ENCODE measurements around the gene SLC9A9.

SLC9A9 gene

DNA sequence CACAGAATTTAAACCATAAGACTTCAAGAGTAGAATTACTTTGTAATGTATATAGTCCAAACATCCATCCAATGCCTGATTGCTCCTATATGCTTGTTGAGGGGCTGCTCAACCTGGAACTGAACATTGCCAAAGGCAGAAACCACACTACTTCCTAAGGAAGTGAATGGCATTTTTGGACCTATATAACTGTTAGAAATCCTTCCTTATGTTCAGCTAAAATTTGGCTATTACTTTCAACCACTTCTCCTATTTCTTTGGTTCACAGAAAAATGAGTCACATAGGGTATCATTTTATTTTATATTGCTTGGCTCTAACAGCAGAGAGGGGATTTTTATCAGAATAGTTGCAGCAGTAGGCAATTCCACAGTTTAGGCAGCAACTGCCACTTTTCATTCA, 342.1 kb downstream of the SLC9A9 start:
- no peak overlapping the region for H3K18ac ChIP-seq (ENCODE audit: low read length)
- no peaks in the 10 kb centered on the region for H3K36me3 ChIP-seq (ENCODE audit: control insufficient read depth in 1 of 2, insufficient read depth in 2 of 2, low read length in 2 of 2)
- H3K79me2 ChIP-seq (ENCODE audit: control insufficient read depth, insufficient read depth, low read length, poor library complexity): no peaks in the 10 kb centered on the region
- no peak for DNase-seq
- no peak overlapping the region for H3K27ac ChIP-seq (ENCODE audit: low read depth, low read length)
- no peaks in the 10 kb centered on the region for H3K9me3 ChIP-seq (ENCODE audit: insufficient read depth, low read depth, low read length)
- no peak overlapping the region for H4K8ac ChIP-seq (ENCODE audit: low read depth, low read length)
- no peaks in the 10 kb centered on the region for H3K79me1 ChIP-seq (ENCODE audit: low read length)
- no peak overlapping the region for H2BK12ac ChIP-seq (ENCODE audit: low read length)
- no peak overlapping the region for H2AK5ac ChIP-seq (ENCODE audit: low read length)
- no peak overlapping the region for H3K23ac ChIP-seq (ENCODE audit: low read length)
- H2BK120ac ChIP-seq (ENCODE audit: insufficient read depth, low read length, poor library complexity): no peak overlapping the region
- no peak overlapping the region for H3K4ac ChIP-seq (ENCODE audit: low read depth, low read length)
- no peak overlapping the region for H2BK5ac ChIP-seq (ENCODE audit: low read depth, low read length, poor library complexity)
- no peaks in the 10 kb centered on the region for H3K27me3 ChIP-seq (ENCODE audit: insufficient read depth, low read length)
- no peak overlapping the region for H2AFZ ChIP-seq (ENCODE audit: insufficient read depth, low read length, poor library complexity)
- H3K4me2 ChIP-seq (ENCODE audit: low read length): no peak overlapping the region
- no peak overlapping the region for H4K12ac ChIP-seq (ENCODE audit: low read depth, low read length)
- H3K9ac ChIP-seq (ENCODE audit: low read length): no peak overlapping the region
- no peak overlapping the region for H3K14ac ChIP-seq (ENCODE audit: low read length)
- no peak overlapping the region for H3K4me3 ChIP-seq (ENCODE audit: low read depth, low read length)
- no peaks in the 10 kb centered on the region for H3K4me1 ChIP-seq (ENCODE audit: control insufficient read depth in 1 of 2, insufficient read depth in 2 of 2, low read length in 2 of 2)
- no peak overlapping the region for H4K91ac ChIP-seq (ENCODE audit: low read depth, low read length)

DNA sequence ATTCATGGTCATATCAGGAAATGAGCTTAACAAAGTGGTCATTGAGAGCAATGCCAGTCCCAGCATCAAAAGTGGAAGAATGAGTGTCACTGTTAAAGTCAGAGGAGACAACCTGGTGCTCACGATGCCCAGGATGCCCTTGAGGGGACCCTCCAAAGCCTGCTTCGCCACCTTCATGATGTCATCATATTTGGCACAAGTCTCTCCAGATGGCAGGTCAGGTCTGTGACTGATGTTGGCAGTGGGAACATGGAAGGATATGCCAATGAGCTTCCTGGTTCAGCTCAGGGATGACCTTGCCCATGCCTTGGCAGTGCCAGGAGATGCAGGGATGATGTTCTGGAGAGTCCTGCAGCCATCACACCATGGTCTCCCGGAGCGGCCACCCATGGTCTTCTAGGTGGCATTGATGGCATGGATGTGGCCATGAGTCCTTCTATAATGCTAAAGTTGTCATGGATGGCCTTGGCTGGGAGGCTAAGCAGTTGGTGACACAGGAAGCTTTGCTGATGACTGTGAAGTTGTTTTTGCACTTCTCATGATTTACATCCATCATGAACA, 344.9 kb downstream of the SLC9A9 start:
- no peak overlapping the region for H2BK12ac ChIP-seq (ENCODE audit: low read length)
- H3K27ac ChIP-seq (ENCODE audit: low read depth, low read length): no peak overlapping the region
- no peak overlapping the region for H2BK120ac ChIP-seq (ENCODE audit: insufficient read depth, low read length, poor library complexity)
- no peak overlapping the region for H4K12ac ChIP-seq (ENCODE audit: low read depth, low read length)
- H3K4me2 ChIP-seq (ENCODE audit: low read length): no peak overlapping the region
- no peak overlapping the region for H3K4me3 ChIP-seq (ENCODE audit: low read depth, low read length)
- H3K4me1 ChIP-seq (ENCODE audit: control insufficient read depth in 1 of 2, insufficient read depth in 2 of 2, low read length in 2 of 2): no peaks in the 10 kb centered on the region
- H3K36me3 ChIP-seq (ENCODE audit: control insufficient read depth in 1 of 2, insufficient read depth in 2 of 2, low read length in 2 of 2): no peaks in the 10 kb centered on the region
- H3K9me3 ChIP-seq (ENCODE audit: insufficient read depth, low read depth, low read length): no peaks in the 10 kb centered on the region
- no peak overlapping the region for H3K4ac ChIP-seq (ENCODE audit: low read depth, low read length)
- H3K79me1 ChIP-seq (ENCODE audit: low read length): no peaks in the 10 kb centered on the region
- no peak overlapping the region for H3K9ac ChIP-seq (ENCODE audit: low read length)
- no peak overlapping the region for H2AK5ac ChIP-seq (ENCODE audit: low read length)
- no peak overlapping the region for H4K8ac ChIP-seq (ENCODE audit: low read depth, low read length)
- no peak overlapping the region for H2BK5ac ChIP-seq (ENCODE audit: low read depth, low read length, poor library complexity)
- no peak overlapping the region for H3K18ac ChIP-seq (ENCODE audit: low read length)
- no peak overlapping the region for H2AFZ ChIP-seq (ENCODE audit: insufficient read depth, low read length, poor library complexity)
- H3K23ac ChIP-seq (ENCODE audit: low read length): no peak overlapping the region
- H3K14ac ChIP-seq (ENCODE audit: low read length): no peak overlapping the region
- no peaks in the 10 kb centered on the region for H3K79me2 ChIP-seq (ENCODE audit: control insufficient read depth, insufficient read depth, low read length, poor library complexity)
- DNase-seq: no peak
- H3K27me3 ChIP-seq (ENCODE audit: insufficient read depth, low read length): no peaks in the 10 kb centered on the region
- H4K91ac ChIP-seq (ENCODE audit: low read depth, low read length): no peak overlapping the region
- WGBS (ENCODE audit: extremely low coverage, insufficient coverage, insufficient read length): no CpG with 5 or more reads among the region's 4 CpGs

DNA sequence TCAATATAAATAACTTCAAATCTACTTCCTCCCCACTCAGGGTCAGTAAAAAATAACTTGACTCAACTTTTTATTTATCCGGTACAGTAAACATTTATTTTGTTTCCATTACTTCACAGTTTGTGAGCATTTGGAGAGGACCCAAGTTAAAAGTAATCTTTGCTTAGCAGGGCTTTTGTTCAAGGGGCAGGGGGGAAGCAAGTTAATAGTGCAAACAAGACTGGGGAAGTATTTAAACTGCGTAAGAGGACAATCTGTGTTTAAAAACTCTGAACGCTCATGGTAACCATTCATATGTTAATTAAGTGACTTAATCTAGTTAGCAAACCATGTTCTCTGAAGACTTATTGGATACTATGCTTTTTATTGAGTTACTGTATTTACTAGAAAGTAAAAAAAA, 346.2 kb downstream of the SLC9A9 start:
- H3K9ac ChIP-seq (ENCODE audit: low read length): no peak overlapping the region
- no peak overlapping the region for H3K27ac ChIP-seq (ENCODE audit: low read depth, low read length)
- H3K4me3 ChIP-seq (ENCODE audit: low read depth, low read length): no peak overlapping the region
- no peaks in the 10 kb centered on the region for H3K27me3 ChIP-seq (ENCODE audit: insufficient read depth, low read length)
- H3K79me2 ChIP-seq (ENCODE audit: control insufficient read depth, insufficient read depth, low read length, poor library complexity): no peaks in the 10 kb centered on the region
- no peaks in the 10 kb centered on the region for H3K4me1 ChIP-seq (ENCODE audit: control insufficient read depth in 1 of 2, insufficient read depth in 2 of 2, low read length in 2 of 2)
- WGBS (ENCODE audit: extremely low coverage, insufficient coverage, insufficient read length): no CpG with 5 or more reads among the region's 3 CpGs
- no peak for DNase-seq
- no peak overlapping the region for H2AK5ac ChIP-seq (ENCODE audit: low read length)
- H3K14ac ChIP-seq (ENCODE audit: low read length): no peak overlapping the region
- no peak overlapping the region for H2BK5ac ChIP-seq (ENCODE audit: low read depth, low read length, poor library complexity)
- H3K4ac ChIP-seq (ENCODE audit: low read depth, low read length): no peak overlapping the region
- no peak overlapping the region for H4K12ac ChIP-seq (ENCODE audit: low read depth, low read length)
- no peaks in the 10 kb centered on the region for H3K36me3 ChIP-seq (ENCODE audit: control insufficient read depth in 1 of 2, insufficient read depth in 2 of 2, low read length in 2 of 2)
- H4K91ac ChIP-seq (ENCODE audit: low read depth, low read length): no peak overlapping the region
- no peak overlapping the region for H3K4me2 ChIP-seq (ENCODE audit: low read length)
- H2BK120ac ChIP-seq (ENCODE audit: insufficient read depth, low read length, poor library complexity): no peak overlapping the region
- no peaks in the 10 kb centered on the region for H3K79me1 ChIP-seq (ENCODE audit: low read length)
- no peak overlapping the region for H4K8ac ChIP-seq (ENCODE audit: low read depth, low read length)
- H3K9me3 ChIP-seq (ENCODE audit: insufficient read depth, low read depth, low read length): no peaks in the 10 kb centered on the region
- no peak overlapping the region for H2BK12ac ChIP-seq (ENCODE audit: low read length)
- no peak overlapping the region for H3K23ac ChIP-seq (ENCODE audit: low read length)
- H2AFZ ChIP-seq (ENCODE audit: insufficient read depth, low read length, poor library complexity): no peak overlapping the region
- no peak overlapping the region for H3K18ac ChIP-seq (ENCODE audit: low read length)

DNA sequence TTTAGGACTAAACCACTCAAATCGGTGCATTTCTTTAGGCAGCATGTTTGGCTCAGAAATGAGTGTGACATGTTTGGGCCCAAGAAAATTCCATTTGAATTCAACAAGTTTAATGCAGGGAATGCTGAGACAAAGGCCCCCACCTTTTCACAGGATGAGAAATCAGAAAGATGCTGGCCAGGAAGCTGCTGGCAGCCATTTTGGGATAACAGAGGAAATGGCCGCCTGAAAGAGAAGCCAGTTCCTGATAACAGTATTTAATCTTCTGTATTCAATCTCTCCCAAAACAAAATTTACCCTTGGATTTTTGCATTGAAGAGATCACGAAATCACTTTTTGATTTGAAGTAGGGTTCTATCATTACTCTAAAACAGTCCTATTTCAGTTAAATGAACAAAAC, 350.9 kb downstream of the SLC9A9 start:
- no CpG with 5 or more reads among the region's 3 CpGs for WGBS (ENCODE audit: extremely low coverage, insufficient coverage, insufficient read length)

More for the DNA sequence above, 350.9 kb downstream of the SLC9A9 start:
- Histone ChIP-seq H3K4me2 (ENCODE audit: low read length) (no peak overlapping the region), H3K18ac (ENCODE audit: low read length) (no peak overlapping the region), H2BK5ac (ENCODE audit: low read depth, low read length, poor library complexity) (no peak overlapping the region), H3K4me3 (ENCODE audit: low read depth, low read length) (no peak overlapping the region), H3K14ac (ENCODE audit: low read length) (no peak overlapping the region), H4K91ac (ENCODE audit: low read depth, low read length) (no peak overlapping the region), H2BK12ac (ENCODE audit: low read length) (no peak overlapping the region), H2AK5ac (ENCODE audit: low read length) (no peak overlapping the region), H3K23ac (ENCODE audit: low read length) (no peak overlapping the region), H3K36me3 (ENCODE audit: control insufficient read depth in 1 of 2, insufficient read depth in 2 of 2, low read length in 2 of 2) (no peaks in the 10 kb centered on the region), H3K4me1 (ENCODE audit: control insufficient read depth in 1 of 2, insufficient read depth in 2 of 2, low read length in 2 of 2) (no peaks in the 10 kb centered on the region), H3K9me3 (ENCODE audit: insufficient read depth, low read depth, low read length) (no peaks in the 10 kb centered on the region), H2AFZ (ENCODE audit: insufficient read depth, low read length, poor library complexity) (no peak overlapping the region), H4K12ac (ENCODE audit: low read depth, low read length) (no peak overlapping the region), H3K4ac (ENCODE audit: low read depth, low read length) (no peak overlapping the region), H2BK120ac (ENCODE audit: insufficient read depth, low read length, poor library complexity) (no peak overlapping the region), H3K79me2 (ENCODE audit: control insufficient read depth, insufficient read depth, low read length, poor library complexity) (no peaks in the 10 kb centered on the region), H4K8ac (ENCODE audit: low read depth, low read length) (no peak overlapping the region), H3K27me3 (ENCODE audit: insufficient read depth, low read length) (no peaks in the 10 kb centered on the region), H3K27ac (ENCODE audit: low read depth, low read length) (no peak overlapping the region), H3K9ac (ENCODE audit: low read length) (no peak overlapping the region), H3K79me1 (ENCODE audit: low read length) (no peaks in the 10 kb centered on the region)
- DNase-seq: no peak
